Right renal pelvis (tissue), 4 donors: Measurements from ENCODE around the gene RPL29. TPM values are rescaled to one million over a fixed set of nuclear protein-coding genes. Genes with fewer than 3 reads are reported as not detected.
"Not testable (repeated sequence)": the region's sequence is repeated elsewhere in the genome, so short reads cannot be mapped to it uniquely, and the experiment has no call there.

Source experiments
- DNase-seq, 4 donors: peaks; one replicate each; pipeline ENCODE4 v3.0.0-alpha.2; 2013; ENCODE audit warnings: low read depth in 4 of 4, low spot score in 3 of 4, missing footprints in 1 of 4
- polyA plus RNA-seq, 4 donors: library from polyadenylated mRNA; unstranded; fragments of 120-200 nt; gene quantifications; one replicate each; pipeline ENCODE4 v1.2.1, GENCODE V29; 2013; ENCODE audit not compliant: insufficient read length in 4 of 4

RPL29 gene
- polyA plus RNA-seq, result 1,000 to 10,000 TPM; 1,532 to 1,899 (median 1,617) TPM

GRCh38 chr3:51995346-51996163 is at the start of gene RPL29:
TSS of gene RPL29 (minus strand) at chr3:51995895. CDS start at chr3:51995461, 434 bp downstream.
- peak; percentile 92 to 94 (median 93) for DNase-seq

GRCh38 chr3:52044869-52045619 is 49.3 kb upstream of the RPL29 start:
- DNase-seq, result no peak

- DNase-seq, result no peak
Observed at GRCh38 chr3:52043750-52044149, 48.1 kb upstream of the RPL29 start.

GRCh38 chr3:52043039-52043438 is 47.3 kb upstream of the RPL29 start:
- not testable (repeated sequence) for DNase-seq

GRCh38 chr3:52041118-52041731 is 45.5 kb upstream of the RPL29 start:
- no peak for DNase-seq

GRCh38 chr3:52040600-52040999 is 44.9 kb upstream of the RPL29 start:
- no peak for DNase-seq

GRCh38 chr3:52039846-52040245 is 44.2 kb upstream of the RPL29 start:
- DNase-seq, result no peak

- no peak for DNase-seq
Observed at GRCh38 chr3:52039426-52039825, 43.7 kb upstream of the RPL29 start.

GRCh38 chr3:52038227-52038626 is 42.5 kb upstream of the RPL29 start:
- DNase-seq, result no peak

GRCh38 chr3:52037291-52037690 is 41.6 kb upstream of the RPL29 start:
- no peak for DNase-seq

GRCh38 chr3:52036829-52037228 is 41.1 kb upstream of the RPL29 start:
- DNase-seq, result no peak

- no peak for DNase-seq
Observed at GRCh38 chr3:52036222-52036694, 40.6 kb upstream of the RPL29 start.

GRCh38 chr3:52034651-52035050 is 39.0 kb upstream of the RPL29 start:
- DNase-seq, result no peak

- no peak for DNase-seq
Observed at GRCh38 chr3:52034212-52034611, 38.5 kb upstream of the RPL29 start.

GRCh38 chr3:52033748-52034147 is 38.1 kb upstream of the RPL29 start:
- DNase-seq, result not testable (repeated sequence)

- DNase-seq, result no peak
Observed at GRCh38 chr3:52032702-52033408, 37.2 kb upstream of the RPL29 start.

- DNase-seq, result no peak
Observed at GRCh38 chr3:52031896-52032295, 36.2 kb upstream of the RPL29 start.

GRCh38 chr3:52030714-52031310 is 35.1 kb upstream of the RPL29 start:
- DNase-seq, result no peak

GRCh38 chr3:52029535-52029934 is 33.8 kb upstream of the RPL29 start:
- DNase-seq, result no peak

- DNase-seq, result no peak
Observed at GRCh38 chr3:52029053-52029452, 33.4 kb upstream of the RPL29 start.
